GM19025 (cell line): ENCODE data around the gene OR4F15.
"Not testable (repeated sequence)": the region's sequence is repeated elsewhere in the genome, so short reads cannot be mapped to it uniquely, and the experiment has no call there.

Experiments used
- ATAC-seq: cut with Tn5 transposase; IDR thresholded peaks from one replicate; pipeline ENCODE4 v1.9.1; 2021; ENCODE audit warnings: mild to moderate bottlenecking, low read depth, moderate library complexity; ENCODE audit not compliant: unreplicated experiment

Gene OR4F15, protein sequence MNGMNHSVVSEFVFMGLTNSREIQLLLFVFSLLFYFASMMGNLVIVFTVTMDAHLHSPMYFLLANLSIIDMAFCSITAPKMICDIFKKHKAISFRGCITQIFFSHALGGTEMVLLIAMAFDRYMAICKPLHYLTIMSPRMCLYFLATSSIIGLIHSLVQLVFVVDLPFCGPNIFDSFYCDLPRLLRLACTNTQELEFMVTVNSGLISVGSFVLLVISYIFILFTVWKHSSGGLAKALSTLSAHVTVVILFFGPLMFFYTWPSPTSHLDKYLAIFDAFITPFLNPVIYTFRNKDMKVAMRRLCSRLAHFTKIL

GRCh38 chr15:101811902-101812301 lies at the start of gene OR4F15:
TSS of gene OR4F15 (plus strand) at chr15:101812202. CDS start at chr15:101818187, 5,985 bp downstream.
- no peak for ATAC-seq

GRCh38 chr15:101764669-101765339 lies 47.2 kb upstream of the OR4F15 start:
- not testable (repeated sequence) for ATAC-seq

DNA sequence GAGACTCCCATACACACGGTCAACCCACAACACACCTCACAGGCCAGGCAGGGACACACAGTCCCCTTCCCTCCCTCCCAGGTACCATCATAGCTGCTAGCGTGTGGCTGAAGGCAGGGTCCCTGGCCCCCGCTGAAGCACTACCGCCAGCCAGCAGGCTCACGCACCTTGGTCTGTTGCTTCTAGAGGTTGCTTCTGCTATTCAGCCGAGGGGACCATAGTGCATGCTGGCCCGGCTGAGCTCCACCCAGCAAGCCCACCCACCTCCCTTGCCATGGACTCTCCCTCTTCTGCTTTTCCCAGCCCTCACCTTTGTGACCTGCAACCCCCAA lies 46.7 kb upstream of the OR4F15 start:
- ATAC-seq: not testable (repeated sequence)

- ATAC-seq: no peak
These were observed 46.1 kb upstream of the OR4F15 start for GRCh38 chr15:101765772-101766456.

GRCh38 chr15:101767083-101767640 lies 44.8 kb upstream of the OR4F15 start:
- not testable (repeated sequence) for ATAC-seq

GRCh38 chr15:101772921-101773320 lies 39.1 kb upstream of the OR4F15 start:
- ATAC-seq: no peak

DNA sequence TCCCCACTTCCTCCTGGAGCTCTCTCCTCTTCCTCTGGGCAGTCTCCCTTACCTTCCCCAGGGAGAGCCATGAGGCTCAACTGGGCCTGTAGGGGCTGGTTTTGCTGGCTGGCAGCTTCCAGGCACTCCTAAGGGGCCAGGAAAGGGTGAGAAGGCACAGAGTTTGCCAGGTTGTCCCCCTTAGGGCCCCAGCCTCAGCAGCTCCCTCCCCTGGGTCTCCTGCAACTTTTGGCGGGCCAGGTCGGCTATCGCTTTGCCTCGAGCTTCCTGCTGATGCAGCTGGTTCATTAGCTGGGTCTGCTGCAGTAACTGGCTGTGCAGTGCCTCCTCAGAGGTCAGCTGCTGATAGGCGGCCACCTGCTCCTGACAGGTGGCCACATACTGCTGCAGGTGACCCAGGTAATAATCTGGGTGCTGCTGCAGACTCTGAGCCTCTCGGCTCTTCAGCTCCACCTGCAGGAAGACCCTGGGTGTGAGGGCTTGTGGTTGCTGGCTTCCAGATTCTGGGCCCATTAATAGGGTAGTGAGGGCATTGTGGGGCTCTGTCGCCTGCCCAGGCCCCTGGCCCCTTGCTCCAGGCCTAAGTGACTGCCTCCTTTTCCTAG lies 38.4 kb upstream of the OR4F15 start:
- no peak for ATAC-seq

DNA sequence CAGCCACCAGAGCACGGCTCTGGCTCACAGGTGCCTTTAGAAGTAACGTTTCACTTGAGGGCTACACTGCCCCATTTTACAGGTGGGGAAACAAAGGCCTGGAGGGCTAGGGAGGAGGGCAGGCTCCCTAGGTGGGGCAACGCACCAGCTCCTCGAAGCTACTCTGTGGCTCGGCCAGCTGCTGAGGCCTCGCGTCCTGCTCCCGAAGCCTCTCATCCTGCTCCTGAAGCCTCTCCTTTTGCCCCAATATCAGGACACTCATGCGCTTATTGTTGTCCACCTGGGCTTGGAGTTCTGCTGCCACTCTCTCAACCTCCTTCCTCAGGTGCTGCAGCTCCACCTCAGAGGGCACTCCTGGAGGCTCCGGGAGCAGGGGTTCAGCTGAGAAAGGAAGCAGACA lies 36.9 kb upstream of the OR4F15 start:
- ATAC-seq: no peak

DNA sequence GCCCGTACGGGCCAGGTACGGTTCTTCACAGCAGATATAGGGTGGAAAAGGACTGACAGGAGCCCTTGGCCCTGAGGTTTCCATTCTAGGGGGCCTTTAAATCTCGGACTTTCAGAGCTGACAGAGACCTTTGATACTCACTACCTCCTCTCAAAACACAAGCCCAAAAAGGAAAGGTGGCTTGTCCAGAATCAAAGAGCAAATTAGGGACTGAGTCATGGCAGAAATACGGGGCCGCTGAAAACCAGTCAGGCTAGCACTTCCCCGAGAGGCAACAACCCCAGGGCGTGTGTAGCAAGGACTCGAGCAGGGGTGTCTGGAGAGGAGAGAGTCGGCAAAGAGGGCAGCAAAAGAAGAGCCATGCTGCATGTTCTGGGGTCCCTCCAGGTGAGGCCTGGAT lies 33.4 kb upstream of the OR4F15 start:
- not testable (repeated sequence) for ATAC-seq

DNA sequence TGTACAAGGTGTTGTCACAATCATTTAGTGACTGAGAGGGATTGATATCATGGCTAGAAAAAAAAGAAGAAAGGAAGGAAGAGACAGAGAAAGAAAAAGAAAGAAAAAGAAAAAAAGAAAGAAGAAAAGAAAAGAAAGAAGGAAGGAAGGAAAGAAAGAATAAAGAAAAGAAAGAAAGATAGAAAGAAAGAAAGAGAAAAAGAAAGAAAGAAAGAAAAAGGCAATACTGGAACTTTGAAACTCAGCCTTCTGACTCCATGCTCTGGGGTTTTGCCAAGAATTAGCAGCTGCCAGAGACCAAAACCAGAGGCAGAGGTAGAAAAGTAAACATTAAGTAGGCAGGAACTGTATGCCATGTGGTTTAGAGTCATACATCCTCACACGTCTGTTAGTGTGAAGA lies 31.8 kb upstream of the OR4F15 start:
- not testable (repeated sequence) for ATAC-seq

DNA sequence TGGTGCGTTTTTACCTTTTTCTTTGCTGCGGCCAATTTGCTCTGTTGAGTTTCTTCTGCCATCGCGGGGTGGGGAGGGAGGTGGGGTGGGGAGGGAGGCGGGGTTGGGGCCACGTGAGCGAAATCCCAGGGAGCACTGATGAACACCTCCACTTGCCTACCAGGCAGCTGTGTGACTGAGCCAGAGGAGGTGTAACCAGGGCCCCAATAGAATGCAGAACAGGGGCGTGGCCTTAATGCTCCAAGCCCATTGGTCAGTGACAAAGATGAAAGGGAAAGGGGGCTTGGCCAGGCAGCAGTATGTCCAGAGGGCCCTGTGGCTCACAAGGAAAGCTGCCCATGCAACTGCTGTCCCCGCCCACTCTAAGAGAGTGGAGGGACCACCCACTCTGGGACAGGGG lies 30.1 kb upstream of the OR4F15 start:
- ATAC-seq: no peak

DNA sequence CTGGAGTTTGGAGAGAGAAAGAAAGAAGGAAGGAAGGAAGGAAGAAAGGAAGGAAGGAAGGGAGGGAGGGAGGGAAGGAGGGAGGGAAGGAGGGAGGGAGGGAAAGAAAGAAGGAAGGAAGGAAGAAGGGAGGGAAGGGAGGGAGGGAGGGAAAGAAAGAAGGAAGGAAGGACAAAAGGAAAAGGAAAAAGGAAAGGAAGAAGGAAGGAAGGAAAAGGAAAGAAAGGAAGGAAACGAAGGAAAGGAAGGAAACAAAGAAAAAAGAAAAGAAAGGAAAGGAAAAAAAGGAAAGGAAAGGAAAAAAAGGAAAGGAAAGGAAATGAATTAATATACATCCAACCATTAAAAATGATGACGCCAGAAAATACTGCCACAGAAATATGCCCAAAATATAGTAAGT lies 27.4 kb upstream of the OR4F15 start:
- ATAC-seq: no peak

DNA sequence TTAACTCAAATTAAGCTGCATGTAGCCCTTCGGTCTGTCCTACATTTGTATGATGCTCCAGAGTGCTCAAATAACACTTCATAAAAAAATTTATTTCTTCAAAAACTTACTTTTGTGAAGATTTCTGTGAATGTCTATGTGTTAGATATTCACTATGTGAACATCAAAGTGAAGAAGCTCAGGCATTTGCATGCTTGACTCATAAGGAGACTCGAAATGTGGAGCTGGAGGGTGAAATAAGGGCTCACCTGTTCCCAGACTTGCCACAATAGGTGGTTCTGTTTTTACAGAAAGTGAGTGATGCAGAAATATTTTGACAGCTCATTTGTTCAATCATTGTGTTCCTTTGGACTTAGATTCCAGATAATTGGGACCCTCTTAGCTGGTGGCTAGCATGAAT lies 25.6 kb upstream of the OR4F15 start:
- ATAC-seq: not testable (repeated sequence)

DNA sequence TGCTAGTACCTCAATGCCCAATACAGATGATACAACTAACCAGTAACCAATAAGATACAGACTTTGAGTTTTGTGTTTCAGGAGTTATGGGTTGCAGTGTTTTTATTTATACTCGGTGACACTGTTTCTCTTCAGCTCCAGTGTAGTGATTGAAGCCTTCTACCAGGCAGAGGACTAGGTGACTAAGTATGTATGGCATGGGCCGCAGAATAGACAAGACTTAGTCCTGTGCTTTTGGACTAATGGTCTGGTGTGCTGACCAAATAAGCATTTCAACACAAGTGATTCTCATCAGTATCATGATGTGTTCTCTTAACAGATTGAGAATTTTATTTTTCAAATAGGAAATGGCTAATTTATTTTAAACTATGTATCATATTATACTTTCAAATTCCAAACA lies 24.0 kb upstream of the OR4F15 start:
- ATAC-seq: not testable (repeated sequence)

- not testable (repeated sequence) for ATAC-seq
These were observed 23.3 kb upstream of the OR4F15 start for GRCh38 chr15:101788503-101789269.

GRCh38 chr15:101790748-101791147 lies 21.3 kb upstream of the OR4F15 start:
- ATAC-seq: not testable (repeated sequence)

GRCh38 chr15:101793981-101794380 lies 18.0 kb upstream of the OR4F15 start:
- ATAC-seq: not testable (repeated sequence)

GRCh38 chr15:101795455-101795854 lies 16.5 kb upstream of the OR4F15 start:
- ATAC-seq: no peak

GRCh38 chr15:101799665-101800064 lies 12.3 kb upstream of the OR4F15 start:
- no peak for ATAC-seq

DNA sequence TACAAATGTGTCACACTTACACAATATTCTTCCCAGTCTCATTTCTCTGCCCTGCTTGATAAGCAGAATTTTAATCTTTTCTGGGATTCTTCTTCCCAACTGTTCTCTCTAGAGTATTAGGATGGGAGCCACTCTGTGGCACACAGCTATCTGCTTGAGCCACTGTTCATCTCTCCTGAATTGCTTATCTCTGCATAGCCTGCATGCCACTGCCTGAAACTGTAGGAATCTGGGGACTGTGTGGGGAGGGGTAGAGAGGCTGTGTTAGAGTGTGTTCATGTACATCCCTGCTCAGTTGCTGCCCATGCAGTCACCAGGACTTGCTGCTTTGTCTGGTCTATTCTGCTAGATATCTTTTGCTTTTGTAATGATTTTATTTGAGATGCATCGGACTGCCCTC lies 11.0 kb upstream of the OR4F15 start:
- ATAC-seq: no peak
